Spleen (tissue), 11 donors: Measurements from ENCODE around the gene DOCK9. TPM values are rescaled to one million over a fixed set of nuclear protein-coding genes. Genes with fewer than 3 reads are reported as not detected.

Experiments
- DNase-seq: peaks from one replicate; pipeline ENCODE4 v3.0.0-alpha.2; 2020
- H3K27ac ChIP-seq, 8 donors: fragments of 200-600 bp; sonication (generic) in 7 of 8; 1 replicate in 4 of 8; 2 replicates in 4 of 8; pipeline versions ENCODE4 v1.5.0 to v1.8.0; 2016 to 2021; ENCODE audit warnings: inconsistent platforms in 4 of 8, mild to moderate bottlenecking in 4 of 8, moderate library complexity in 1 of 8
- H3K27me3 ChIP-seq, 7 donors: fragments of 200-600 bp; sonication (generic) in 6 of 7; replicated peaks in 1 of 7; 1 replicate in 4 of 7; 2 replicates in 3 of 7; pipeline versions ENCODE4 v1.5.0 to v1.8.0; 2016 to 2021; ENCODE audit warnings: inconsistent platforms in 3 of 7, mild to moderate bottlenecking in 1 of 7
- H3K36me3 ChIP-seq, 6 donors: fragments of 200-600 bp; sonication (generic) in 5 of 6; 1 replicate in 4 of 6; 2 replicates in 2 of 6; pipeline versions ENCODE4 v1.5.0 to v1.8.0; 2016 to 2021; ENCODE audit warnings: inconsistent platforms in 2 of 6
- H3K4me1 ChIP-seq, 6 donors: fragments of 200-600 bp; sonication (generic) in 5 of 6; 1 replicate in 3 of 6; 2 replicates in 3 of 6; pipeline versions ENCODE4 v1.5.0 to v1.8.0; 2016 to 2021; ENCODE audit warnings: inconsistent platforms in 3 of 6
- H3K4me3 ChIP-seq, 8 donors: fragments of 200-600 bp; sonication (generic) in 7 of 8; 1 replicate in 4 of 8; 2 replicates in 4 of 8; pipeline versions ENCODE4 v1.5.0 to v1.8.0; 2016 to 2021; ENCODE audit warnings: inconsistent platforms in 4 of 8, mild to moderate bottlenecking in 4 of 8, moderate library complexity in 2 of 8
- H3K9me3 ChIP-seq, 8 donors: fragments of 200-600 bp; sonication (generic) in 7 of 8; 1 replicate in 4 of 8; 2 replicates in 4 of 8; pipeline versions ENCODE4 v1.5.0 to v1.8.0; 2016 to 2021; ENCODE audit warnings: inconsistent platforms in 4 of 8
- POLR2A ChIP-seq, 3 donors: fragments of 450-650 bp; IDR thresholded peaks; one replicate each; pipeline ENCODE4 v1.5.1; 2017; ENCODE audit warnings: antibody characterized with exemption in 3 of 3, mild to moderate bottlenecking in 1 of 3
- POLR2AphosphoS5 ChIP-seq, 3 donors: sonication (generic); formaldehyde crosslinking; IDR thresholded peaks; one replicate each; pipeline ENCODE4 v1.5.1; 2017; ENCODE audit warnings: antibody characterized with exemption in 3 of 3
- WGBS, 5 donors: extraction: QIAGEN DNeasy Blood & Tissue Kit in 3 of 5; methylation state at CpG; one replicate each; pipeline versions ENCODE4 v1.1.5 to v1.1.7; 2013 to 2018; 5-methylcytosine and 5-hydroxymethylcytosine counted together
- intact Hi-C: fragments of 100-400 bp; cut with DNase I; formaldehyde crosslinking; loops from one replicate; pipeline ENCODE4 v1.15.0; 2023; ENCODE audit warnings: low total_unique reads
- polyA plus RNA-seq, 3 donors: library from polyadenylated mRNA; stranded (reverse); fragments of 200-250 nt; gene quantifications; one replicate each; pipeline ENCODE4 v1.2.1, GENCODE V29; 2013
- total RNA-seq, 7 donors: library from RNA; depleted of rRNA in 3 of 7; stranded (reverse); fragments of >200 nt in 3 of 7; fragmentation: NEBNext Ultra II Directional in 4 of 7; extraction: Animal tissue kit (Norgen Biotek cat#: 25700) in 4 of 7; gene quantifications; one replicate each; pipeline versions ENCODE4 v1.1.0 to v1.2.1, GENCODE V29; 2016 to 2021
- TF ChIP-seq, protein P1 (sequence below), 11 experiments: fragments of 200-600 bp in 7 of 11; fragments of 450-650 bp in 4 of 11; sonication (generic) in 4 of 11; IDR thresholded peaks in 8 of 11; conservative IDR thresholded peaks in 3 of 11; 1 replicate in 7 of 11; 2 replicates in 4 of 11; pipeline versions ENCODE4 v1.4.0 to v1.8.0; 2016 to 2021; ENCODE audit warnings: antibody characterized with exemption in 11 of 11, inconsistent platforms in 4 of 11, mild to moderate bottlenecking in 1 of 11
- donor health status: healthy with polysubstance abuse.
- donor health status: DM: no; HTN: no; CAD: no; lungs with moderate emphysema.
- donor health status: DM: no; HTN: no; CAD: no.
- donor health status: Bipolar disorder and iron deficiency.
- donor health status: healthy.
- donor health status: DM: no; HTN: no; CAD: no.
- donor health status: DM: yes; HTN: yes; CAD: no.

DOCK9 gene
- total and polyA plus RNA-seq, 10 donors, result 6.9 to 53.3 (median 47.6) TPM

DNA sequence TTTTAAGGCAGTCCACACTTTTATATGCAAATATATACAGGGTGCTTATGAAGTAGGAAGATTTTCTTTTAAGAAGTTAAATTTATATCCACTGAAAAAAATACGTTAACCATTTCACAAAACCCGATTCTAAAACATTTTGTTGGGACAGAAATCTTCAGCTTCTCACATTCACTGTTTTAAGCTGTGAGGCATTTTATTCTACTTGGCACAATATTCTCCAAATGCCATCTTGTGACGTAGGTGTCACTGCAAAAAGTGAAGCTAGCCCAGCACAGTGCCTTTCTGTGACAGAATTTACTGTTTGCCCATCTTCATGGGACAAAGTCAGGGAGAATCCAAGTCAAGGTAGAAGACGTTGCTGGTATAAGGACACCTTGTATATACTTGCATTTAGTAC lies 130.9 kb downstream of the DOCK9 start:
- no peak overlapping the region for H3K4me3 ChIP-seq
- TF ChIP-seq POLR2AphosphoS5 (IDR thresholded peaks at IDR 0.05) (no peak), POLR2A (IDR thresholded peaks at IDR 0.05) (no peak)
- TF ChIP-seq, protein P1, sequence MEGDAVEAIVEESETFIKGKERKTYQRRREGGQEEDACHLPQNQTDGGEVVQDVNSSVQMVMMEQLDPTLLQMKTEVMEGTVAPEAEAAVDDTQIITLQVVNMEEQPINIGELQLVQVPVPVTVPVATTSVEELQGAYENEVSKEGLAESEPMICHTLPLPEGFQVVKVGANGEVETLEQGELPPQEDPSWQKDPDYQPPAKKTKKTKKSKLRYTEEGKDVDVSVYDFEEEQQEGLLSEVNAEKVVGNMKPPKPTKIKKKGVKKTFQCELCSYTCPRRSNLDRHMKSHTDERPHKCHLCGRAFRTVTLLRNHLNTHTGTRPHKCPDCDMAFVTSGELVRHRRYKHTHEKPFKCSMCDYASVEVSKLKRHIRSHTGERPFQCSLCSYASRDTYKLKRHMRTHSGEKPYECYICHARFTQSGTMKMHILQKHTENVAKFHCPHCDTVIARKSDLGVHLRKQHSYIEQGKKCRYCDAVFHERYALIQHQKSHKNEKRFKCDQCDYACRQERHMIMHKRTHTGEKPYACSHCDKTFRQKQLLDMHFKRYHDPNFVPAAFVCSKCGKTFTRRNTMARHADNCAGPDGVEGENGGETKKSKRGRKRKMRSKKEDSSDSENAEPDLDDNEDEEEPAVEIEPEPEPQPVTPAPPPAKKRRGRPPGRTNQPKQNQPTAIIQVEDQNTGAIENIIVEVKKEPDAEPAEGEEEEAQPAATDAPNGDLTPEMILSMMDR (IDR thresholded peaks at IDR 0.05 in 8 of 11, conservative IDR thresholded peaks at IDR 0.05 in 3 of 11), result no peak
- peaks cover 0 to 59% (median 13%) of the 10 kb centered on the region in 6 donors for H3K36me3 ChIP-seq
- H3K9me3 ChIP-seq, result no peaks in the 10 kb centered on the region
- no peaks in the 10 kb centered on the region for H3K4me1 ChIP-seq
- no peak overlapping the region for H3K27ac ChIP-seq
- DNase-seq, result no peak
- WGBS, 5 donors, result 90 to 97% (median 93%) methylated on average over 4 of the region's 4 CpGs
- H3K27me3 ChIP-seq, result no peaks in the 10 kb centered on the region
- intact Hi-C loops, result loop anchor here (10.0 kb wide), 1 partner anchor 188 kb away; no protein-coding TSS in a partner anchor

DNA sequence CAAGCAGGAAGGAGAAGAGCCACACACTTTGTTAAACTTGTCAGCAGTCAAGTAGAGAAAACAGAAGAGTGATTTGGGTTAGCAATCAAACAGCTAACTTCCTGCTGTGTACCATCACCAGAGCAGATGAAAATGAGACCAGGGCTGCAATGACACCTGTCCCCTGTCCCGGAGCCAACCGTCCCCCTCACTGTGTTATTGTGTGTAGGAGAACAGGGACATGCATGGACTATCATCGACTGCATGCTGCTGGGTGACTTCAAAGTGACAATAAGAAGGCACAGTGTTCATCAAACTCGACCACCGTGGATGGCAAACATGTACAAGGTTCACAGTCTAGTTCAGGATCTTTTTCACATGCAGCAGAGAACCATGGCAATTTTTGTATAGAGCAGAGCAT lies 131.3 kb downstream of the DOCK9 start:
- Histone ChIP-seq H3K4me3 (no peak overlapping the region), H3K9me3 (no peaks in the 10 kb centered on the region), H3K27ac (no peak overlapping the region), H3K4me1 (no peaks in the 10 kb centered on the region), H3K27me3 (no peaks in the 10 kb centered on the region), H3K36me3 (peaks cover 0 to 56% (median 13%) of the 10 kb centered on the region in 6 donors)
- intact Hi-C loops, result loop anchor here (10.0 kb wide), 1 partner anchor 188 kb away; no protein-coding TSS in a partner anchor
- 69 to 90% (median 85%) methylated on average over 5 of the region's 5 CpGs for WGBS, 5 donors
- DNase-seq, result no peak
- no peak for TF ChIP-seq POLR2A (IDR thresholded peaks at IDR 0.05)
- no peak for TF ChIP-seq POLR2AphosphoS5 (IDR thresholded peaks at IDR 0.05)
- TF ChIP-seq, protein P1 (IDR thresholded peaks at IDR 0.05 in 8 of 11, conservative IDR thresholded peaks at IDR 0.05 in 3 of 11), result no peak

DNA sequence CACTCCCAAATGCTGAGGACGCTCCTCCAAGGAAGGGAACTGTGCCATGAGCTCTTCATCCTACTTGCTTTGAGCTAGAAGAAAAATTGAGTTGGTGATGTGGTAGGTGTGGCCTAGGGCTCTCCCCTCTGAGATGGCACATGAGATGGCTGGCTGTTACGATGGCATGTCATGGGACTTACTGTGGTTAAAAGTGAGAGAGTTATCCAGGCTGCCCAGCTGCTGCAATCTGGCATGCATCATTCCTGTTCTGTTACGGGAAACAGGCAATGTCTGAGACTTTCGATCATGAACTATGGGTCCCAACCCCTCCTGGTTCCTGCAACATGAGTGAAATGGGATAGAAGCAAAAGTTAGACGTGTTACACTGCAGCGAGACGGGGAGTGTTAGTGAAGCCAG lies 132.1 kb downstream of the DOCK9 start:
- peaks cover 0 to 49% (median 13%) of the 10 kb centered on the region in 6 donors for H3K36me3 ChIP-seq
- intact Hi-C loops, result loop anchor here (10.0 kb wide), 1 partner anchor 189 kb away; no protein-coding TSS in a partner anchor

DNA sequence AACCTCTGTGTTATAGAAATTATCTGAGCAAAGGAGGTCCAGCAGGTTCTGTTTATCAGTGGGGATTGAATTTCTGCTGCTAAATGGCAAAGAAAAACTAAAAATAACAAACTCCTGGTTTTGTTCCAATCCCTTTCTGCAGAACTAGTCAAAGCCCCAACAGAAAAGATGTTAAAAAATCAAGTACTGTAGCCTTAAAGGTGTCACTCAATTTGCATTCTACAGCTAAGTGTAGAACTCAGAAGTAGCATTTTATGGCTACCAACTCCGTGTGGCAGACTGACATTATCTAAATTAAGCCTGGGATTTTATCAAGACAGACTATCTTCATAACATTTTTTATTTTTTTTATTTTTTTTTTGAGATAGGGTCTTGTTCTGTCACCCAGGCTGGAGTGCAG lies 133.8 kb downstream of the DOCK9 start:
- peaks cover 0 to 6% (median 0%) of the 10 kb centered on the region in 6 donors for H3K4me1 ChIP-seq
- 78 to 93% (median 87%) methylated on average over 1 of the region's 1 CpG for WGBS, 5 donors
- DNase-seq, result no peak
- H3K27ac ChIP-seq, result no peak overlapping the region
- no peaks in the 10 kb centered on the region for H3K27me3 ChIP-seq
- H3K36me3 ChIP-seq, result peaks cover 0 to 40% (median 13%) of the 10 kb centered on the region in 6 donors
- no peaks in the 10 kb centered on the region for H3K9me3 ChIP-seq
- no peak overlapping the region for H3K4me3 ChIP-seq
- TF ChIP-seq, protein P1 (IDR thresholded peaks at IDR 0.05 in 8 of 11, conservative IDR thresholded peaks at IDR 0.05 in 3 of 11), result no peak
- TF ChIP-seq POLR2AphosphoS5 (IDR thresholded peaks at IDR 0.05), result no peak
- no peak for TF ChIP-seq POLR2A (IDR thresholded peaks at IDR 0.05)
- intact Hi-C loops, result loop anchor here (10.0 kb wide), 1 partner anchor 191 kb away; no protein-coding TSS in a partner anchor

More for the DNA sequence above, 132.1 kb downstream of the DOCK9 start:
- Histone ChIP-seq H3K27ac (no peak overlapping the region), H3K27me3 (no peaks in the 10 kb centered on the region), H3K4me1 (no peaks in the 10 kb centered on the region), H3K4me3 (no peak overlapping the region), H3K9me3 (no peaks in the 10 kb centered on the region)
- no peak for DNase-seq
- WGBS, 5 donors, result 83 to 92% (median 85%) methylated on average over 7 of the region's 7 CpGs
- no peak for TF ChIP-seq POLR2A (IDR thresholded peaks at IDR 0.05)
- TF ChIP-seq, protein P1 (IDR thresholded peaks at IDR 0.05 in 8 of 11, conservative IDR thresholded peaks at IDR 0.05 in 3 of 11), result no peak
- TF ChIP-seq POLR2AphosphoS5 (IDR thresholded peaks at IDR 0.05), result no peak
